A673 (cell line): ENCODE data around the gene CNTN1. TPM values are rescaled to one million over a fixed set of nuclear protein-coding genes. Genes with fewer than 3 reads are reported as not detected.

Experiments used
- BruUV-seq: library from RNA; stranded (reverse); fragments of 400-500 nt; replicated peaks from 2 replicates; lab custom pipeline; 2021; lab: Mats Ljungman, UMichigan
- CTCF ChIA-PET: fragments of 300-600 bp; sonication (Branson Sonifier 250); formaldehyde crosslinking; loops from one replicate; lab custom pipeline; 2022; ENCODE audit warnings: antibody characterized with exemption; lab: Charles Lee
- POLR2A ChIA-PET: fragments of 300-600 bp; sonication (Branson Sonifier 250); formaldehyde crosslinking; loops from one replicate; lab custom pipeline; 2022; ENCODE audit warnings: antibody characterized with exemption; ENCODE audit not compliant: low non-redundant PET; lab: Charles Lee
- DNase-seq: peaks from one replicate; pipeline ENCODE4 v3.0.0-alpha.2; 2015; ENCODE audit warnings: low spot score
- H3K27ac ChIP-seq: fragments of 200-600 bp; sonication (generic); 2 replicates; pipeline ENCODE4 v1.5.1; 2016; ENCODE audit warnings: mixed run types, low read depth, mild to moderate bottlenecking, mixed read lengths, antibody characterized with exemption, low read length; ENCODE audit not compliant: poor library complexity, severe bottlenecking
- H3K27me3 ChIP-seq: fragments of 200-600 bp; sonication (generic); replicated peaks from 2 replicates; pipeline ENCODE4 v1.6.1; 2017; ENCODE audit warnings: mixed run types, low read depth, mild to moderate bottlenecking, mixed read lengths, antibody characterized with exemption, low read length; ENCODE audit not compliant: insufficient read depth, poor library complexity
- H3K36me3 ChIP-seq: fragments of 200-600 bp; sonication (generic); 2 replicates; pipeline ENCODE4 v1.6.1; 2016; ENCODE audit warnings: mixed run types, mild to moderate bottlenecking, mixed read lengths, antibody characterized with exemption, low read length; ENCODE audit not compliant: insufficient read depth, poor library complexity, severe bottlenecking
- H3K4me1 ChIP-seq: fragments of 200-600 bp; sonication (generic); 2 replicates; pipeline ENCODE4 v1.6.1; 2017; ENCODE audit warnings: mixed run types, mild to moderate bottlenecking, mixed read lengths, antibody characterized with exemption, low read length; ENCODE audit not compliant: insufficient read depth, poor library complexity, severe bottlenecking
- H3K4me3 ChIP-seq: fragments of 200-600 bp; sonication (generic); 2 replicates; pipeline ENCODE4 v1.5.1; 2016; ENCODE audit warnings: low read depth, mixed run types, mild to moderate bottlenecking, mixed read lengths, low read length; ENCODE audit not compliant: poor library complexity, severe bottlenecking
- H3K9me3 ChIP-seq: fragments of 200-600 bp; sonication (generic); 2 replicates; pipeline ENCODE4 v1.6.1; 2016; ENCODE audit warnings: mixed run types, low read depth, mild to moderate bottlenecking, mixed read lengths, antibody characterized with exemption, low read length; ENCODE audit not compliant: poor library complexity, severe bottlenecking
- CTCF ChIP-seq: fragments of 300-800, 200-600 bp; sonication (generic); conservative IDR thresholded peaks from 2 replicates; pipeline ENCODE4 v1.5.1; 2017; ENCODE audit warnings: low read depth, mild to moderate bottlenecking, antibody characterized with exemption, low read length, moderate library complexity, mixed read lengths
- EZH2 ChIP-seq: fragments of 200-600 bp; sonication (generic); IDR thresholded peaks from 2 replicates; pipeline ENCODE4 v1.6.1; 2017; ENCODE audit warnings: borderline replicate concordance, low read depth, mild to moderate bottlenecking, mixed read lengths, antibody characterized with exemption, low read length; ENCODE audit not compliant: poor library complexity, severe bottlenecking
- intact Hi-C: fragments of 100-400 bp; cut with micrococcal nuclease; formaldehyde crosslinking; loops from one replicate; pipeline ENCODE4 v1.10.0; 2022; ENCODE audit not compliant: unreplicated experiment
- total RNA-seq: library from RNA; stranded (reverse); gene quantifications from 2 replicates; pipeline ENCODE4 v1.2.3, GENCODE V29; 2021

CNTN1 gene
- total RNA-seq, 1 experiment from 2014 or later: 0.90 TPM

- H3K4me1 ChIP-seq: no peaks in the 10 kb centered on the region
- no peak overlapping the region for H3K27ac ChIP-seq
- TF ChIP-seq EZH2 (no peak), CTCF (no peak)
- H3K36me3 ChIP-seq: no peaks in the 10 kb centered on the region
- POLR2A ChIA-PET: no interaction called here
- H3K4me3 ChIP-seq: no peak overlapping the region
- intact Hi-C loops: loop anchor here (10.0 kb wide), 1 partner anchor 183 kb away; no protein-coding TSS in a partner anchor
- no peak for DNase-seq
- BruUV-seq: no TSS peak
- no peaks in the 10 kb centered on the region for H3K9me3 ChIP-seq
- H3K27me3 ChIP-seq: no peaks in the 10 kb centered on the region
- CTCF ChIA-PET: no interaction called here
Observed at GRCh38 chr12:40742041-40742440, 49.8 kb downstream of the CNTN1 start.

GRCh38 chr12:40745386-40745785 is 53.1 kb downstream of the CNTN1 start:
- intact Hi-C loops: loop anchor here (10.0 kb wide), 1 partner anchor 179 kb away; no protein-coding TSS in a partner anchor
- no peaks in the 10 kb centered on the region for H3K9me3 ChIP-seq
- H3K4me1 ChIP-seq: no peaks in the 10 kb centered on the region
- H3K27ac ChIP-seq: no peak overlapping the region
- ChIA-PET POLR2A (no interaction called here), CTCF (no interaction called here)
- H3K4me3 ChIP-seq: no peak overlapping the region
- H3K36me3 ChIP-seq: no peaks in the 10 kb centered on the region
- DNase-seq: peak; percentile 12
- BruUV-seq: no TSS peak
- TF ChIP-seq EZH2 (no peak), CTCF (peak; percentile 29; the same call in 1 of the 2 replicates)
- H3K27me3 ChIP-seq: no peaks in the 10 kb centered on the region

GRCh38 chr12:40749863-40750262 is 57.6 kb downstream of the CNTN1 start:
- POLR2A ChIA-PET: no interaction called here
- CTCF ChIA-PET: no interaction called here
- no TSS peak for BruUV-seq
- no peak overlapping the region for H3K27ac ChIP-seq
- no peaks in the 10 kb centered on the region for H3K36me3 ChIP-seq
- H3K4me1 ChIP-seq: no peaks in the 10 kb centered on the region
- no peak for TF ChIP-seq CTCF
- no peak for TF ChIP-seq EZH2
- no peak overlapping the region for H3K4me3 ChIP-seq
- intact Hi-C loops: loop anchor here (10.0 kb wide), 1 partner anchor 175 kb away; no protein-coding TSS in a partner anchor
- H3K27me3 ChIP-seq: no peaks in the 10 kb centered on the region
- H3K9me3 ChIP-seq: no peaks in the 10 kb centered on the region
- DNase-seq: no peak
